ENCODE results near the gene OSBP2.
A peak's percentile ranks its signal among the peaks of the same experiment; 100 is the strongest.

The OSBP2 gene

DNA sequence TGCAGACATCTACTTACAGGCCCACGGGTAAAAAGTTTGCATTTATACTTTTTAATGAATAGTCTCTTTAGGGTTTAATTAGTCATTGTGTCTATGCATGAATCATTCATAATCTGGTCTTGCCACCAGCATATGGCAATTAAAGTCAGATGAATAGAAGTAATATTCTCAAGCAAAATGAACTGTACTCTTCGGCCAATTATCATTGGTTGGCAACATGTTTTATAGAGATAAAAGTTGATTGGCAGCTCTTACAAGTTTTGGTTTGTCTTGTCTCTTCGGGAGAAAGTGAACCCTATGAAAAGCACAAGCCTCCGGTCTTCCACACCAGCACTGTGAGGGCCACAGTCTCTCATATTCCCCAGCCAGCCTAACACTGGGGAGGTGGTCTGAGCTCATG is 97.8 kb downstream of the OSBP2 start:
- TF ChIP-seq, protein P1, sequence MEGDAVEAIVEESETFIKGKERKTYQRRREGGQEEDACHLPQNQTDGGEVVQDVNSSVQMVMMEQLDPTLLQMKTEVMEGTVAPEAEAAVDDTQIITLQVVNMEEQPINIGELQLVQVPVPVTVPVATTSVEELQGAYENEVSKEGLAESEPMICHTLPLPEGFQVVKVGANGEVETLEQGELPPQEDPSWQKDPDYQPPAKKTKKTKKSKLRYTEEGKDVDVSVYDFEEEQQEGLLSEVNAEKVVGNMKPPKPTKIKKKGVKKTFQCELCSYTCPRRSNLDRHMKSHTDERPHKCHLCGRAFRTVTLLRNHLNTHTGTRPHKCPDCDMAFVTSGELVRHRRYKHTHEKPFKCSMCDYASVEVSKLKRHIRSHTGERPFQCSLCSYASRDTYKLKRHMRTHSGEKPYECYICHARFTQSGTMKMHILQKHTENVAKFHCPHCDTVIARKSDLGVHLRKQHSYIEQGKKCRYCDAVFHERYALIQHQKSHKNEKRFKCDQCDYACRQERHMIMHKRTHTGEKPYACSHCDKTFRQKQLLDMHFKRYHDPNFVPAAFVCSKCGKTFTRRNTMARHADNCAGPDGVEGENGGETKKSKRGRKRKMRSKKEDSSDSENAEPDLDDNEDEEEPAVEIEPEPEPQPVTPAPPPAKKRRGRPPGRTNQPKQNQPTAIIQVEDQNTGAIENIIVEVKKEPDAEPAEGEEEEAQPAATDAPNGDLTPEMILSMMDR (IDR thresholded peaks at IDR 0.05; ENCODE audit: poor library complexity, severe bottlenecking), result no peak
- no peaks in the 10 kb centered on the region for H3K27me3 ChIP-seq (ENCODE audit: insufficient read depth, poor library complexity, severe bottlenecking)
- DNase-seq (ENCODE audit: low spot score), result no peak
- no peak for ATAC-seq (ENCODE audit: low read depth)
- no peaks in the 10 kb centered on the region for H3K36me3 ChIP-seq (ENCODE audit: low read depth)
- H3K9me3 ChIP-seq (ENCODE audit: severe bottlenecking), result no peaks in the 10 kb centered on the region
- H3K4me3 ChIP-seq (ENCODE audit: severe bottlenecking), result no peak overlapping the region
- no peak overlapping the region for H3K27ac ChIP-seq (ENCODE audit: poor library complexity, severe bottlenecking)
- H3K4me1 ChIP-seq (ENCODE audit: insufficient read depth, poor library complexity, severe bottlenecking), result no peaks in the 10 kb centered on the region

DNA sequence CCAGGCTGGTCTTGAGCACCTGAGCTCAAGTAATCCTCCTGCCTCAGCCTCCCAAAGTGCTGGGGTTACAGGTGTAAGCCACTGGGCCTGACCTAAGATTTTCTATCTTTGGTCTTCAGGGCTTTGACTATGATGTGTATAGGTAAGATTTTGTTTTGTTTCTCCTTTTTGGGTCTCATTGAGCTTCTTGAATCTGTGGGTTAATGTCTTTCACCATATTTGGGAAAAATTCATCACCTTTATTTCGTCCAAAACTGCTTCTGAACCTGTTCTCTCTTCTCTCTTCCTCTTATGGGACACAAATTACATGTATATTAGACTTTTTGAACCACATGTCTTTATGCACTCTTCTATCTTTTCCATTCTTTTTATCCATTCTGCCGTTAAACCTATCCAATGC is 100.4 kb downstream of the OSBP2 start:
- Histone ChIP-seq H3K4me3 (ENCODE audit: severe bottlenecking) (no peak overlapping the region), H3K27ac (ENCODE audit: poor library complexity, severe bottlenecking) (no peak overlapping the region), H3K4me1 (ENCODE audit: insufficient read depth, poor library complexity, severe bottlenecking) (no peaks in the 10 kb centered on the region), H3K9me3 (ENCODE audit: severe bottlenecking) (no peaks in the 10 kb centered on the region), H3K27me3 (ENCODE audit: insufficient read depth, poor library complexity, severe bottlenecking) (no peaks in the 10 kb centered on the region), H3K36me3 (ENCODE audit: low read depth) (no peaks in the 10 kb centered on the region)
- ATAC-seq (ENCODE audit: low read depth) (no peak), DNase-seq (ENCODE audit: low spot score) (no peak)
- TF ChIP-seq, protein P1 (IDR thresholded peaks at IDR 0.05; ENCODE audit: poor library complexity, severe bottlenecking), result no peak

DNA sequence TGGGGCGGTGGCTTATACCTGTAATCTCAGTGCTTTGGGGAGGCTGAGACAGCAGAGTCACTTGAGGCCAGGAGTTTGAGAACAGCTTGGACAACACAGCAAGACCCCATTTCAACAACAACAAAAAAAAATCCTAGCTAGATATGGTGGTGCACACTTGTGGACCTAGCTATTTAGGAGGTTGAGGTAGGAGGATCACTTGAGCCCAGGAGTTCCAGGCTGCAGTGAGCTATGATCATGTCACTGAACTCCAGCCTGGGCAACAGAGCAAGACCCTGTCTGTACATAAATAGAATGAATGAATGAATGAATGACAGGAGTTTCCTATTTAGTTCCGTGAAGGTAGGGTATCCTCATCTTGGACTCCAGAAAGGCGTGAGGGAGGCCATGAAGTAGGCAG is 107.0 kb downstream of the OSBP2 start:
- no peak for DNase-seq (ENCODE audit: low spot score)
- ATAC-seq (ENCODE audit: low read depth), result no peak
- Histone ChIP-seq H3K9me3 (ENCODE audit: severe bottlenecking) (no peaks in the 10 kb centered on the region), H3K27me3 (ENCODE audit: insufficient read depth, poor library complexity, severe bottlenecking) (no peaks in the 10 kb centered on the region), H3K4me3 (ENCODE audit: severe bottlenecking) (no peak overlapping the region), H3K36me3 (ENCODE audit: low read depth) (peaks cover 13% of the 10 kb centered on the region), H3K4me1 (ENCODE audit: insufficient read depth, poor library complexity, severe bottlenecking) (peaks cover 24% of the 10 kb centered on the region), H3K27ac (ENCODE audit: poor library complexity, severe bottlenecking) (no peak overlapping the region)
- TF ChIP-seq, protein P1 (IDR thresholded peaks at IDR 0.05; ENCODE audit: poor library complexity, severe bottlenecking), result no peak

DNA sequence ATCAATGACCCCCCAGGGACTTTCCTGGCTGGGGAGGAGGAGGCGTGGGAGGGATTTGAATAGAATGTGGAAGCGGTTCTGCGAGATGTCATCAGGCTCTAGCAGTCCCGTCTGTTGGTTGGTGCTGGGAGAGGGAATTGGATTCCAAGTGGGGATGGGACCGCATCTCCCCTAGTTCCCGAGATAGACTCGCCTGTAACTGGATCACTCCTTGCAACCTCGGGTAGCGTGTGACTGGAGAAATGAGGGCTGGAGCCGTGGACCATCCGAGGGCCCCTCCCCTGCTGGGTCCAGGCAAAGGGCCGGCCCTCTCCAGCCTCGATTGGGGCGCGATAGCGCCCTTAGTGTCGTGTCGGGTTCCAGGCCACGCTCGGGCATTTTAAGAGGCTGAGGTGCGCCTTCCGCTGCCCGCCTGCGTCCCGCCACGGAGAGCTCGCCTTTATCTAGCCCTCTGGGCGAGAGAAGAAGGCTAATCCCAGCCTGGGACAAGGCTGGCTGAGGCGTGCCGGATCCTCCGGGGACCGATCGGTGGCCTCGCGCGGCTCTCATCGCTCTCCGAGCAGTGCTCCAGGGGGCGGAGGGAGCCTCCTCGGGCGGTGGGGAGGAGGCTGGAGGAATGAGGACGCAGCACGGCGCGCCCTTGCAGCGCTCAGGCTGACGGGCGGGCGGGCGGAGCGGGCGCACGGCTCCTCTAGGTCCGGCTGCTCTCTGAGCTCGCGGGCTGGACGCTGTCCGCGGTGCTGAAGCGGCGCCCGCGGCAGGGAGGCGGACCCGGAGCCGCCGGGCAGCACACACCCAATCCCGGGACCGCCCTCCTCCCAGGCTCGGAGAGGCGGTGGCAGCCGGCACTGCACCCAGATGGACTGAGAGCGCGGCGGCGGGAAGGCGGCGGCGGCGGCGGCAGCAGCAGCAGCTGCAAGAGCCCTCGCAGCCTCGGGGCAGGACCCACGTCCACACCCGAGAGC is 107.8 kb downstream of the OSBP2 start:
- no peaks in the 10 kb centered on the region for H3K27me3 ChIP-seq (ENCODE audit: insufficient read depth, poor library complexity, severe bottlenecking)
- no peaks in the 10 kb centered on the region for H3K9me3 ChIP-seq (ENCODE audit: severe bottlenecking)
- ATAC-seq (ENCODE audit: low read depth), result peak; percentile 88
- peak overlapping the region; percentile 40 for H3K4me3 ChIP-seq (ENCODE audit: severe bottlenecking)
- DNase-seq (ENCODE audit: low spot score), result peak; percentile 94
- H3K27ac ChIP-seq (ENCODE audit: poor library complexity, severe bottlenecking), result peak overlapping the region; percentile 89
- TF ChIP-seq, protein P1 (IDR thresholded peaks at IDR 0.05; ENCODE audit: poor library complexity, severe bottlenecking), result peak; percentile 10
- H3K4me1 ChIP-seq (ENCODE audit: insufficient read depth, poor library complexity, severe bottlenecking), result peaks cover 29% of the 10 kb centered on the region
- H3K36me3 ChIP-seq (ENCODE audit: low read depth), result peaks cover 17% of the 10 kb centered on the region

DNA sequence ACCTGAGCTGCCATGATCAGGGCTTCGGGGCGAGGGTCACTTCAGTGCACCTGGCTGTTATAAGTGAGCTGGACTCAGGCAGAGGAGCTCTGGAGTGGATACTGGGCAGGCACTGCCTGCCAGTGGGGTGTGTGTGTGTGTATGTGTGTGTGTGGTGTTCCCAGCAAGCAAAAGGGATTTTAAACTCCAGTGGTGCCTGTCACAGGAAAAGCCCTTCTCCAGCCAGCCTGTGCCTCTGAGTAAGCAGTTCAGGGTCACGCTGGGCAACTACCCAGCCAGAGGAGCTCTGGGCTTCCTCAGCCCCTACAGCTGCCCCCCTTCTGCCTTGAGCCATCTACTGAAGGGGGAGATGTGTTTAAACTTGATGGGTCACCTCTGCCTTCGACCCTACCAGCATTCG is 109.0 kb downstream of the OSBP2 start:
- Histone ChIP-seq H3K36me3 (ENCODE audit: low read depth) (peaks cover 29% of the 10 kb centered on the region), H3K27me3 (ENCODE audit: insufficient read depth, poor library complexity, severe bottlenecking) (no peaks in the 10 kb centered on the region), H3K9me3 (ENCODE audit: severe bottlenecking) (no peaks in the 10 kb centered on the region), H3K27ac (ENCODE audit: poor library complexity, severe bottlenecking) (peak overlapping the region; percentile 89), H3K4me1 (ENCODE audit: insufficient read depth, poor library complexity, severe bottlenecking) (peaks cover 30% of the 10 kb centered on the region), H3K4me3 (ENCODE audit: severe bottlenecking) (peak overlapping the region; percentile 40)
- TF ChIP-seq, protein P1 (IDR thresholded peaks at IDR 0.05; ENCODE audit: poor library complexity, severe bottlenecking), result no peak
- ATAC-seq (ENCODE audit: low read depth) (no peak), DNase-seq (ENCODE audit: low spot score) (no peak)
